Measurements from ENCODE around the gene SV2B.

- TF ChIP-seq CTCF (IDR thresholded peaks at IDR 0.05) (no peak), EZH2 (IDR thresholded peaks at IDR 0.05; ENCODE audit: borderline replicate concordance, insufficient read depth, low read depth, low read length, poor library complexity, severe bottlenecking) (no peak)
Measured at GRCh38 chr15:91182101-91182500, 82.0 kb downstream of the SV2B start.

Data from B cell (primary cell).